ENCODE measurements around the gene CDC37. TPM values are rescaled to one million over a fixed set of nuclear protein-coding genes. Genes with fewer than 3 reads are reported as not detected.
"Not testable (repeated sequence)": the region's sequence is repeated elsewhere in the genome, so short reads cannot be mapped to it uniquely, and the experiment has no call there.

Gene CDC37
- total RNA-seq, 3 donors from 2014 or later = 141 to 213 (median 172) TPM

GRCh38 chr19:10404888-10405820, 1.8 kb upstream of the CDC37 start:
- H3K4me1 ChIP-seq = peaks cover 16% of the 10 kb centered on the region in 2 donors
- peak overlapping the region; percentile 79 to 97 (median 95) for H3K4me3 ChIP-seq
- intact Hi-C loops (cut with DNase I; ENCODE audit: low total_unique reads) = loop anchor here (5.0 kb wide), 1 partner anchor 138 kb away; no protein-coding TSS in a partner anchor
- no peaks in the 10 kb centered on the region for H3K36me3 ChIP-seq
- no peak for TF ChIP-seq POLR2A (IDR thresholded peaks at IDR 0.05)
- no peak for TF ChIP-seq CTCF (IDR thresholded peaks at IDR 0.05)
- TF ChIP-seq POLR2AphosphoS5 (IDR thresholded peaks at IDR 0.05) = no peak
- no peak for DNase-seq (ENCODE audit: low spot score in 2 of 2)
- H3K27me3 ChIP-seq = peaks cover 4 to 16% of the 10 kb centered on the region in 2 donors
- H3K9me3 ChIP-seq = no peaks in the 10 kb centered on the region
- no peak overlapping the region for H3K27ac ChIP-seq

GRCh38 chr19:10402441-10403038, 802 bp downstream of the CDC37 start:
- intact Hi-C loops (cut with DNase I; ENCODE audit: low total_unique reads) = loop anchor here (5.0 kb wide), 1 partner anchor 135 kb away; no protein-coding TSS in a partner anchor
- DNase-seq (ENCODE audit: low spot score in 2 of 2) = no peak
- H3K9me3 ChIP-seq = no peaks in the 10 kb centered on the region
- H3K27me3 ChIP-seq = peaks cover 4 to 16% of the 10 kb centered on the region in 2 donors
- no peaks in the 10 kb centered on the region for H3K36me3 ChIP-seq
- TF ChIP-seq POLR2AphosphoS5 (IDR thresholded peaks at IDR 0.05) = peak in 1 of 3 donors; percentile 37
- TF ChIP-seq CTCF (IDR thresholded peaks at IDR 0.05) = no peak
- no peak for TF ChIP-seq POLR2A (IDR thresholded peaks at IDR 0.05)
- H3K27ac ChIP-seq = peak overlapping the region; percentile 83 to 88
- H3K4me3 ChIP-seq = peak overlapping the region; percentile 79 to 97 (median 95)
- peaks cover 16% of the 10 kb centered on the region in 2 donors for H3K4me1 ChIP-seq

- Histone ChIP-seq H3K4me1 (peaks cover 14 to 16% of the 10 kb centered on the region in 2 donors), H3K27ac (no peak overlapping the region), H3K27me3 (peaks cover 1 to 5% of the 10 kb centered on the region in 2 donors), H3K4me3 (no peak overlapping the region), H3K36me3 (peaks cover 3% of the 10 kb centered on the region), H3K9me3 (no peaks in the 10 kb centered on the region)
- no peak for DNase-seq (ENCODE audit: low spot score in 2 of 2)
- intact Hi-C loops (cut with DNase I; ENCODE audit: low total_unique reads) = loop anchor here (5.0 kb wide), 1 partner anchor 133 kb away; no protein-coding TSS in a partner anchor
- TF ChIP-seq CTCF (IDR thresholded peaks at IDR 0.05) (no peak), POLR2AphosphoS5 (IDR thresholded peaks at IDR 0.05) (no peak), POLR2A (IDR thresholded peaks at IDR 0.05) (no peak)
These were observed 3.5 kb downstream of the CDC37 start for GRCh38 chr19:10399878-10400277.

DNA sequence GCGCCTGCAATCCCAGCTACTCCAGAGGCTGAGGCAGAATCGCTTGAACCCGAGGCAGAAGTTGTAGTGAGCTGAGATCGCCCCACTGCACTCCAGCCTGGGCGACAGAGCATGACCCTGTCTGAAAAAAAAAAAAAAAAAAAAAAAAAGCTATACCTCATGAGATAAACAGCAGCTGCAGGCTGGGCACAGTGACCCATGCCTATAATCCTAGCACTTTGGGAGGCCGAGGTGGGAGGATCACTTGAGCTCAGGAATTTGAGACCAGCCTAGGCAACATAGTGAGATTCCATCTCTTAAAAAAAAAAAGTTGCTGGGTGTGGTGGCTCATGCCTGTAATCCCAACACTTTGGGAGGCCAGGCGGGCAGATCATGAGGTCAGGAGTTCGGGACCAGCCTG, 4.0 kb downstream of the CDC37 start:
- DNase-seq (ENCODE audit: low spot score in 2 of 2); H3K36me3 ChIP-seq; H3K4me3 ChIP-seq; H3K9me3 ChIP-seq; intact Hi-C loops (cut with DNase I; ENCODE audit: low total_unique reads); H3K27ac ChIP-seq; H3K27me3 ChIP-seq: not testable (repeated sequence)
- H3K4me1 ChIP-seq = peaks cover 9 to 13% of the 10 kb centered on the region in 2 donors

DNA sequence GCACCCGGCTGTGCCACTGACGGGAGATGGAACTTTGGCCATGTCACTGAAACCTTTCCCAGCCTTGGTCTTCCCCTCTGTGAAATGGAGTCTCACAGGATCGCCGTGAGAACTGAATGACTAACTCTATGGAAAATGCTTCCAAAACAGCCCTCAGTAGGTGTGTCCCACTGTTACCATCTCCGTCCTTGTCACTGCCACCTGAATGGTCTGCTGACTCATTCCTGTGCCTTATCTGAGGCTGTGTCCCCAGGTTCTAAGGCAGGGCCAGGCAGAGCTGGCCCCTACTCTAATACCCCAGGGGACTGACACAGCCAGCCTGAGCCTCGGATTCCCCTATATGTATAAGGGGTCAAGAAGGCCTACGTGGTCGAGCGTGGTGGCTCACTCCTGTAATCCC, 4.5 kb downstream of the CDC37 start:
- peaks cover 8 to 11% of the 10 kb centered on the region in 2 donors for H3K4me1 ChIP-seq
- H3K27ac ChIP-seq = no peak overlapping the region
- peaks cover 6% of the 10 kb centered on the region for H3K36me3 ChIP-seq
- DNase-seq (ENCODE audit: low spot score in 2 of 2) = no peak
- intact Hi-C loops (cut with DNase I; ENCODE audit: low total_unique reads) = no loop called here
- H3K4me3 ChIP-seq = no peak overlapping the region
- TF ChIP-seq POLR2AphosphoS5 (IDR thresholded peaks at IDR 0.05) (no peak), POLR2A (IDR thresholded peaks at IDR 0.05) (no peak), CTCF (IDR thresholded peaks at IDR 0.05) (no peak)
- H3K27me3 ChIP-seq = no peaks in the 10 kb centered on the region
- no peaks in the 10 kb centered on the region for H3K9me3 ChIP-seq

Data from breast epithelium (tissue), 4 donors.